ENCODE measurements around the gene UNC13C.

Gene UNC13C

GRCh38 chr15:54619180-54619579 is 640.9 kb downstream of the UNC13C start:
- no peak for DNase-seq (ENCODE audit: low read depth in 2 of 3, low spot score in 1 of 3)

DNA sequence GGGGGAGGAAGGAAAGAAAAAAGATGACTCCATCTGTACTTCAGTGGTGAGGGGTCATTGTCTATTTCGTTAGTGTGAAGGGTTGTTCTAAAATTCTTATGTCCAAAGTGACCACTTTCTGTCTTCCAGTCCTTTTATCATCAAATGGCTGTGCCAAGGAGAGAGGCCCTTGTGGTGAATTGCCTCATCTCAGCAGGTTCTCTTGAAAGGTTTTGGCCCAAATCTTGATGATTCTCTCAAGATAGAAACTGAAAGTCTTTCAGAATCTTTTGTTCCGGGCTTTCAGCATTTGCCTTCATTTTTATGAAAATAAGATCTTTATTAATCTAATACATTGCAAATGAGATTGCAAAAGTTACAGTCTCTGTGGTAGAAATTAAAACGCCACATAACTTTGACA is 642.7 kb downstream of the UNC13C start:
- no peak for DNase-seq (ENCODE audit: low read depth in 2 of 3, low spot score in 1 of 3)

GRCh38 chr15:54636147-54636546 is 657.9 kb downstream of the UNC13C start:
- DNase-seq (ENCODE audit: low read depth in 2 of 3, low spot score in 1 of 3): no peak

DNA sequence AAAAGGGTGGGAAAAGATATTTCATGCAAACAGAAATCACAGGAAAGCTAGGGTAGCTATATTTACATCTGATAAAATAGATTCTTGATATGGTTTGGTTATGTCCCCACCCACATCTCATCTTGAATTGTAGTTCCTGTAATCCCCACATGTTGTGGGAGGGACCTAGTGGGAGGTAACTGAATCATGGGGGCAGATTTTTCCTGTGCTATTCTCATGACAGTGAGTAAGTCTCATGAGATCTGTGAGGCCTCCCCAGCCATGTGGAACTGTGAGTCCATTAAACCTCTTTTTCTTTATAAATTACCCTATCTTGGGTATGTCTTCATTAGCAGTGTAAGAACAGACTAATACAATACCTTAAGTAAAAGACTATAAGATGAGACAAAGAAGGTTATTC is 660.4 kb downstream of the UNC13C start:
- no peak for DNase-seq (ENCODE audit: low read depth in 2 of 3, low spot score in 1 of 3)

- no peak for DNase-seq (ENCODE audit: low read depth in 2 of 3, low spot score in 1 of 3)
Observed at GRCh38 chr15:54640873-54641272, 662.6 kb downstream of the UNC13C start.

- no peak for DNase-seq (ENCODE audit: low read depth in 2 of 3, low spot score in 1 of 3)
Observed at GRCh38 chr15:54644796-54645195, 666.6 kb downstream of the UNC13C start.

DNA sequence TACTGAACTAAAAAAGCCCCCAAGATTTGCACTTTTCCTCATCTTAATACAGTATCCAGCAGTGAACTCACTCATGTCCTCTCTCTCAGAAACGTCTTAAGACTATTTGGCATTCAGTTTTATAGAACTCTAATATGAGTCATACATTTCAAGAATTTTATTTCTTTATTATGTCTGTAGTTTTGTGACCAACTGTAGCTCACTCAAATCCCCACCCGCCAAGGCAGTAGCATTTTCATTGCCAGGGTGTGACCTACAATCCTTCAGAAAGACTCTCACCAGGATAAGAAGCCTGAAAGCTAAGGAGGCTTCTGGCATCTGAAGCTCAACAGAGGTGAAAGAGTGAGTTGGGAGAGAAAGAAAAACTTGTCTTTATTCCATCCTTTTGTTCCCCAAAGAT is 681.4 kb downstream of the UNC13C start:
- DNase-seq (ENCODE audit: low read depth in 2 of 3, low spot score in 1 of 3): no peak

- no peak for DNase-seq (ENCODE audit: low read depth in 2 of 3, low spot score in 1 of 3)
Observed at GRCh38 chr15:54660356-54660755, 682.1 kb downstream of the UNC13C start.

- no peak for DNase-seq (ENCODE audit: low read depth in 2 of 3, low spot score in 1 of 3)
Observed at GRCh38 chr15:54675241-54675640, 697.0 kb downstream of the UNC13C start.

DNA sequence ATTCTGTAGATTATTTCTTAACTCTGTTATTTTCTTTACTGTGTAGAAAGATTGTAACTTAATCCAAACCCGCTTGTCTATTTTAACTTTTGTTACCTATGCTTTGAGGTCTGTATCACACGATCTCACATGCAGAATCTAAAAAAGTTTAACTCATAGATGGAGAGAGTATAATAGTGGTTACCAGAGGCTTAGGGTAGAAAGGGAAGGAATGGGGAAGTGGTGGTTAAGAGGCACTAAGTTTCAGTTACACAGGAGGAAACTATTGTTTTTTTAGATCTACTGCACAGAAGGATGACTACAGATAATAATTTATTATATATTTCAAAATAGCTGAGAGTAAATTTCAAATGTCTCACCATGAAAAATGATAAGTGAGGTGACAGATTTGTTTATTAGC is 703.3 kb downstream of the UNC13C start:
- no peak for DNase-seq (ENCODE audit: low read depth in 2 of 3, low spot score in 1 of 3)
